Measurements from ENCODE around the gene TJP3.

Gene TJP3

DNA sequence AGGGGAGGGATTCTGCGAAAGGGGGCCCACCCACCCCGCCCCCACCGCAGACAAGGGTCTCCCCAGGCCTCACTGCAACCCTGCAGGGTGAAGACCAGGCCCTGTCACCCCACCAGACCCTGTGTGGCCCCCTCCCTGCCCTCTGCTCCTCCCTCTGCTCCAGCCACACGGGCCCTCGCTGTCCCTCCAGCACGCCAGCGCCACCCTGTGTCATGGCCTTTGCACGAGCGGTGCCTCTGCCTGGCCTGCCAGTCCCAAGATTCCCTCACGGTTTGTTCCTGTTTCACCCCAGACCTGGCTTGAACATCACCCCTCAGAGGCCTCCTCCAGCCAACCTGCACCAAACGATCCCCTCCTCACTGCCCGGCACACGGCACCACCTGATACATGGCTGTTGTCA is 35.2 kb upstream of the TJP3 start:
- H3K4me3 ChIP-seq (ENCODE audit: low read depth in 1 of 2, low read length in 2 of 2) = no peak overlapping the region
- peaks cover 0 to 53% of the 10 kb centered on the region in 2 donors for H3K4me1 ChIP-seq (ENCODE audit: control insufficient read depth in 1 of 2, insufficient read depth in 2 of 2, low read length in 2 of 2)
- no peaks in the 10 kb centered on the region for H3K9me3 ChIP-seq (ENCODE audit: control insufficient read depth in 1 of 2, low read length in 2 of 2)
- no peak overlapping the region for H3K27ac ChIP-seq (ENCODE audit: low read length)
- peaks cover 0 to 5% of the 10 kb centered on the region in 2 donors for H3K36me3 ChIP-seq (ENCODE audit: control insufficient read depth in 1 of 2, insufficient read depth in 2 of 2, low read length in 2 of 2)
- no peaks in the 10 kb centered on the region for H3K27me3 ChIP-seq (ENCODE audit: low read depth, low read length)

DNA sequence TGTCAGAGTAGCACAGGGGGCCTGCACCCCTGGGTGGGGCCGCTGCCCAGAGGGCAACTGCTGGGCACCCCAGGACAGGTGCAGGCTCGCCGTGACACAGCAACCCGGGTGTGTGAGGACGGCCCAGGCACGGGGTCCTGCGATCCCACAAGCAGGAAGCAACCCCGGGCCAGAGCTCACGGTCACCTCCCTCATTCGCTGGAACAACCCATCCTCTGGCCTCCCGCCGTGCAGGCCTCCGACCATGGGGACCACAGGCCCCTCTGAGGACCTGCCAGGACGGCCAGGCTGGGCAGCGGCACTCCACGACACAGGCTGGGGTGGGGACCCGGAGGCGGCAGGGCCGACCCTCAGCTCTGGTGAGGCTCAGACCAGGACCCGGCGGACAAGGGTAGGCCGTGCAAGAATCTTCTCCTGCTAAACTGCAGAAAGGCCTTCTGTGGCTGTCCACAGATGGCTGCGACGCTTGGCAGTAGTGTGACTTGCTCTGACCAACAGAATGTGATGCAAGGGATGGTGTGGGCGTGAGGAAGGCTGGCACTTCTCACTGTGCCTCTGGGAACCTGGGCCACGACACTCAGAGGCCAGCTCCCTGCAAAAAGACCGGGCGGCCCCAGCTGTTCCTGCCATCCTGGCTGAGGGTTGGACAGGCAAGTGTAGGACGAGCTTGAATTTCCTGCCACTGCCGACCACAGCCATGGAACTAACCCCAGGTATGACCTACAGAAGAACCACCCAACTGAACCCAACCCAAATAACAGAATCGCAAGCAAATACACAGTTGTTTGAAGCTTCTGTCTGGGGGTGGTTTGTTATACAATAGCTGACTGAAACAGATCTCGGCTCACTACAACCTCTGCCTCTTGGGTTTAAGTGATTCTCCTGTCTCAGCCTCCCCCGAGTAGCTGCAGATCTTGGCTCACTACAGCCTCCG is 34.4 kb upstream of the TJP3 start:
- no peak overlapping the region for H3K27ac ChIP-seq (ENCODE audit: low read length)
- H3K9me3 ChIP-seq (ENCODE audit: control insufficient read depth in 1 of 2, low read length in 2 of 2) = no peaks in the 10 kb centered on the region
- H3K4me3 ChIP-seq (ENCODE audit: low read depth in 1 of 2, low read length in 2 of 2) = no peak overlapping the region
- H3K36me3 ChIP-seq (ENCODE audit: control insufficient read depth in 1 of 2, insufficient read depth in 2 of 2, low read length in 2 of 2) = peaks cover 0 to 5% of the 10 kb centered on the region in 2 donors
- no peaks in the 10 kb centered on the region for H3K27me3 ChIP-seq (ENCODE audit: low read depth, low read length)
- H3K4me1 ChIP-seq (ENCODE audit: control insufficient read depth in 1 of 2, insufficient read depth in 2 of 2, low read length in 2 of 2) = peaks cover 0 to 45% of the 10 kb centered on the region in 2 donors

DNA sequence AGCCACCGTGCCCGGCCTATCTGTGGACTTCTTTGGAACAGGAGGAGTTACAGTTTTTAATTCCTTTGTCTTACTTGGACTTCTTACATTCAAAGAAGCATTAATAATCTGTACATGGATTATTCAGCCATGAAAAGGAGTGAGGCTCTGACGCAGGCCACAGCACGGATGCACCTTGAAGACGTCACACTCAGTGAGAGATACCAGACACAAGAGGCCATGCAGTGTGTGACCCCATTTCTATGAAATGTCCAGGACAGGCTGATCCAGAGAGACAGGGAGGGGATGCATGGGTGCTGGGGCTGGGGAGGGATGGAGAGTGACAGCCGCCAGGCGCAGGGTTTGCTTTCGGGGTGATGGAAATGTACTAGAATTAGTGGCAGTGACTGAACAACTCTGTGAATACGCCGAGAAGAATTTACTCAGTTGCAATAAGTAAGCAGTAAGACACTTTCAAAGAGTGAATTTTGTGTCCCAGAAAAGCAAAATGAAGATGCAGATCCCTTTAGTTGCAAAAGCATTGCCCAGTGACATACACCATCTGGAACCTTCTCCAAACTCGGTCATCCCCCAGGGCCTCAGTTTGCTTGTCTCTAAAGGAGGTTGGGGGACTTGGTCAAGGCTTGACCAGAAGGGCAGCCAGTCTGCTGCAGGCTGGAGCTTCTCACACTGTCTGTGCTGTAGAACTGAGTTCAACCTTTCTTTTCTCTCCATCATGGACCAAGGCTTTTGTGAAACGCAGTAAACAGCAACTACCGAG is 33.2 kb upstream of the TJP3 start:
- peaks cover 0 to 34% of the 10 kb centered on the region in 2 donors for H3K4me1 ChIP-seq (ENCODE audit: control insufficient read depth in 1 of 2, insufficient read depth in 2 of 2, low read length in 2 of 2)

DNA sequence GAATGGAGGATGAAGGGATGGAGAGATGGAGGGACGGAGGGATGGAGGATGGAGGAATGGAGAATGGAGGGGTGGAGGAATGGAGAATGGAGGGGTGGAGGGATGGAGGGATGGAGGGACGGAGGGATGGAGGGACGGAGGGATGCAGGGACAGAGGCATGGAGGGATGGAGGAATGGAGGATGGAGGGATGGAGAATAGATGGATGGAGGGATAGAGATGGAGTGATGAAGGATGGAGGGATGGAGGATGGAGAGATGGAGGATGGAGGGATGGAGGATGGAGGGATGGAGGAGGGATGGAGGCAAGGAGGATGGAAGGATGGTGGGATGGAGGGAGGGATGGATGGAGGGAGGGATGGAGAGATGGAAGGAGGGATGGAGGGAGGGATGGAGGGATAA is 30.0 kb upstream of the TJP3 start:
- no peak overlapping the region for H3K4me3 ChIP-seq (ENCODE audit: low read depth in 1 of 2, low read length in 2 of 2)
- peaks cover 0 to 5% of the 10 kb centered on the region in 2 donors for H3K36me3 ChIP-seq (ENCODE audit: control insufficient read depth in 1 of 2, insufficient read depth in 2 of 2, low read length in 2 of 2)
- no peaks in the 10 kb centered on the region for H3K27me3 ChIP-seq (ENCODE audit: low read depth, low read length)
- H3K4me1 ChIP-seq (ENCODE audit: control insufficient read depth in 1 of 2, insufficient read depth in 2 of 2, low read length in 2 of 2) = peaks cover 3 to 22% of the 10 kb centered on the region in 2 donors
- no peaks in the 10 kb centered on the region for H3K9me3 ChIP-seq (ENCODE audit: control insufficient read depth in 1 of 2, low read length in 2 of 2)
- no peak overlapping the region for H3K27ac ChIP-seq (ENCODE audit: low read length)

More for the DNA sequence above, 33.2 kb upstream of the TJP3 start:
- Histone ChIP-seq H3K27ac (ENCODE audit: low read length) (no peak overlapping the region), H3K36me3 (ENCODE audit: control insufficient read depth in 1 of 2, insufficient read depth in 2 of 2, low read length in 2 of 2) (peaks cover 0 to 10% of the 10 kb centered on the region in 2 donors), H3K27me3 (ENCODE audit: low read depth, low read length) (no peaks in the 10 kb centered on the region), H3K9me3 (ENCODE audit: control insufficient read depth in 1 of 2, low read length in 2 of 2) (no peaks in the 10 kb centered on the region), H3K4me3 (ENCODE audit: low read depth in 1 of 2, low read length in 2 of 2) (no peak overlapping the region)

DNA sequence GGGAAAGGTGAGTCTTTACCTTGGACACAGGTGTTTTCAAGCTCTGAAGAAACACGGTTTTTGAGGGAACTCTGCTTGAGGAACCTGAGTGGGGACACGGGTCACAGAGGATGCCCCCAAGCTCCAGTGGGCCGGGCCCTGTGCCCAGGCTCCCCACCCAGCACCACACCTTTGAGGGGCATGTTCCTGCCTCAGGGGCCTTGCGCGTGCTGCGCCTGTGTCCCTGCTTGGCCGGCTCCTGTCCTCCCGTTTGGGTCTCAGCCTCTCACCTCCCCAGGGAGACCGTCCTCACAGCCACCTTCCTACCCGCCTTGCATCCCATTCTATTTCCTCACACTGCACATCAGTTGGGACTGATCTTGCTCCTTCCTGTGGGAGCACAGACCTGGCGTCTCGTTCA is 29.0 kb upstream of the TJP3 start:
- H3K4me3 ChIP-seq (ENCODE audit: low read depth in 1 of 2, low read length in 2 of 2) = no peak overlapping the region
- H3K36me3 ChIP-seq (ENCODE audit: control insufficient read depth in 1 of 2, insufficient read depth in 2 of 2, low read length in 2 of 2) = peaks cover 0 to 5% of the 10 kb centered on the region in 2 donors
- no peak overlapping the region for H3K27ac ChIP-seq (ENCODE audit: low read length)
- peaks cover 4 to 32% of the 10 kb centered on the region in 2 donors for H3K4me1 ChIP-seq (ENCODE audit: control insufficient read depth in 1 of 2, insufficient read depth in 2 of 2, low read length in 2 of 2)
- H3K9me3 ChIP-seq (ENCODE audit: control insufficient read depth in 1 of 2, low read length in 2 of 2) = peaks cover 0 to under 1% of the 10 kb centered on the region in 2 donors
- no peaks in the 10 kb centered on the region for H3K27me3 ChIP-seq (ENCODE audit: low read depth, low read length)

DNA sequence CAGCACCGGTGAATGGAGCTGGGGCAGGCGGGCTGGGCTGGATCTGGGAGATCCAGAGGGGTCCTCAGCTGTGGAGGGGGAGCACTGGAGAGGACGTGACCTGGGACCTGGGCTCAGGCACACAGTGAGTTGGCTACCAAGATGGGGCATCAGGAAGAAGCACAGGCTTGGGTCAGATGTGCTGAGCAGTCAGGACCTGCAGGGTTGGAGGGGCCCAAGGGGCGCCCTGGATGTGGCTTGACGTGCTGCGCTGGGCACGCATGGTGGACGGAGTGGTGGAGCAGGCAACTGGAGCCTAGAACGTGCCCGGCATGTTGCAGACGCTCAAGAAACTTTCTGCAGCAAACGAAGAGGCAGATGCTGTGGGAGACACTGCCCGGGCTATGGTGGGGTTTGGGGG is 28.6 kb upstream of the TJP3 start:
- Histone ChIP-seq H3K4me3 (ENCODE audit: low read depth in 1 of 2, low read length in 2 of 2) (no peak overlapping the region), H3K27me3 (ENCODE audit: low read depth, low read length) (no peaks in the 10 kb centered on the region), H3K4me1 (ENCODE audit: control insufficient read depth in 1 of 2, insufficient read depth in 2 of 2, low read length in 2 of 2) (peaks cover 4 to 33% of the 10 kb centered on the region in 2 donors), H3K36me3 (ENCODE audit: control insufficient read depth in 1 of 2, insufficient read depth in 2 of 2, low read length in 2 of 2) (peaks cover 0 to 10% of the 10 kb centered on the region in 2 donors), H3K9me3 (ENCODE audit: control insufficient read depth in 1 of 2, low read length in 2 of 2) (peaks cover 0 to 5% of the 10 kb centered on the region in 2 donors), H3K27ac (ENCODE audit: low read length) (no peak overlapping the region)

DNA sequence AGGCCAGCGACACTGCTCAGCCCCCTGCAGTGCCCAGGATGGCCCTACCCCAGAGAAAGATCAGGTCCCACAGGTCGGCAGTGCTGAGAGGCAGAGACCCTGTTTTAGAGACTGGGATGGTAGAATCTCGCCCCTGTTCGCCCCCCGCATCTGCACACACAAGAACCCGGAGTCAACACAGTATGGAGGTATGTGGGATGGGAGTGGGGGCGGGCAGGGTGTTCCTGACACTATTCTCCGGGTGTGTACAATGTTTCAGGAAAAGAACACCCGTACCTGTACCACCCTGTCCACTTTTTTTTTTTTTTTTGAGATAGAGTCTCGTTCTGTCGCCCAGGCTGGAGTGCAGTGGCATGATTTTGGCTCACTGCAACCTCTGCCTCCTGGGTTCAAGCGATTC is 27.2 kb upstream of the TJP3 start:
- Histone ChIP-seq H3K36me3 (ENCODE audit: control insufficient read depth in 1 of 2, insufficient read depth in 2 of 2, low read length in 2 of 2) (peaks cover 0 to 13% of the 10 kb centered on the region in 2 donors), H3K27ac (ENCODE audit: low read length) (no peak overlapping the region), H3K4me1 (ENCODE audit: control insufficient read depth in 1 of 2, insufficient read depth in 2 of 2, low read length in 2 of 2) (peaks cover 4 to 22% of the 10 kb centered on the region in 2 donors), H3K27me3 (ENCODE audit: low read depth, low read length) (no peaks in the 10 kb centered on the region), H3K9me3 (ENCODE audit: control insufficient read depth in 1 of 2, low read length in 2 of 2) (peaks cover 0 to 6% of the 10 kb centered on the region in 2 donors), H3K4me3 (ENCODE audit: low read depth in 1 of 2, low read length in 2 of 2) (no peak overlapping the region)

DNA sequence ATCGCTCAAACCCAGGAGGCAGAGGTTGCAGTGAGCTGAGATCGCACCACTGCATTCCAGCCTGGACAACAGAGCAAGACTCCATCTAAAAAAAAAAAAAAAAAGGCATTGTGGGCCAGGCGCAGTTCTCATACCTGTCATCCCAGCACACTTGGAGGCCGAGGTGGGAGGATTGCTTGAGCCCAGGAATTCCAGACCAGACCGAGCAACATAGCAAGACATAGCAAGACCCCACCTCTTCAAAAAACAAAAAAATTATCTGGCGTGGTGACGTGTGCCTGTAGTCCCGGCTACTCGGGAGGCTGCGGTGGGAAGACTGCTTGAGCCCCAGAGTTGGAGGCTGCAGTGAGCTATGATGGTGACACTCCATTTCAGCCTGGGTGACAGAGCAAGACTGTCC is 25.9 kb upstream of the TJP3 start:
- peaks cover 0 to 13% of the 10 kb centered on the region in 2 donors for H3K36me3 ChIP-seq (ENCODE audit: control insufficient read depth in 1 of 2, insufficient read depth in 2 of 2, low read length in 2 of 2)
- peaks cover 0 to 6% of the 10 kb centered on the region in 2 donors for H3K9me3 ChIP-seq (ENCODE audit: control insufficient read depth in 1 of 2, low read length in 2 of 2)
- H3K4me1 ChIP-seq (ENCODE audit: control insufficient read depth in 1 of 2, insufficient read depth in 2 of 2, low read length in 2 of 2) = peaks cover 4 to 19% of the 10 kb centered on the region in 2 donors
- no peak overlapping the region for H3K27ac ChIP-seq (ENCODE audit: low read length)
- no peaks in the 10 kb centered on the region for H3K27me3 ChIP-seq (ENCODE audit: low read depth, low read length)
- H3K4me3 ChIP-seq (ENCODE audit: low read depth in 1 of 2, low read length in 2 of 2) = no peak overlapping the region

DNA sequence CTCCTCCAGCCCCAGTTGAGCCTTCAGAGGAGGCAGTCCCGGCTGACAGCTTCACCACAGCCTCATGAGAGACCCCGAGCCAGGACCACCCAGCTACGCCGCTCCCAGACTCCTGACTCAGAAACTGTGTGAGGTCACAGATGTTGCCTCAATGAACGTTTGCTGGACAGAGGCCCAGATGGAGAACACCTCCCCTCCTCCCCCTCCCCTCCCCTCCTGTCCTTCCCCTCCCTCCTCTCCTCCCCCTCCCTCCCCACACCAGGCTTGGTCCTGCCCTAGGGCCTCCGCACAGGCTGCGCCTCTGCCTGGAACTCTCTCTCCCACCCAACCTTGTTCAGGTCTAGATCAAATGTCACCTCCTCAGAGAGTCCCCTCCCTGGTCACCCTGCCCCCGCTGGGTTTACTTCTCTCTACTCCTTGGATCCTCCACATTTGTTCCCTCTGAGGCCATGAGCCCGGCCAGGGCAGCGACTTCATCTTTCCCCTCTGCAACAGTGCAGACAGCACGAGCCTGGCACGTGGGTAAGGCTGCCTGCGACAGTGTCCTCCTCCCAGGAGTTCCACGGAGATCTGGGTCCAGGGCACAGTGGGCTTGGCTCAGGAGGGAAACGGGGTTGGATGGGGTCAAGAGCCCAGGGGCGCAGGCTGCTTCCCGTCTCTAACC is 25.3 kb upstream of the TJP3 start:
- H3K27ac ChIP-seq (ENCODE audit: low read length) = no peak overlapping the region
- H3K27me3 ChIP-seq (ENCODE audit: low read depth, low read length) = no peaks in the 10 kb centered on the region

DNA sequence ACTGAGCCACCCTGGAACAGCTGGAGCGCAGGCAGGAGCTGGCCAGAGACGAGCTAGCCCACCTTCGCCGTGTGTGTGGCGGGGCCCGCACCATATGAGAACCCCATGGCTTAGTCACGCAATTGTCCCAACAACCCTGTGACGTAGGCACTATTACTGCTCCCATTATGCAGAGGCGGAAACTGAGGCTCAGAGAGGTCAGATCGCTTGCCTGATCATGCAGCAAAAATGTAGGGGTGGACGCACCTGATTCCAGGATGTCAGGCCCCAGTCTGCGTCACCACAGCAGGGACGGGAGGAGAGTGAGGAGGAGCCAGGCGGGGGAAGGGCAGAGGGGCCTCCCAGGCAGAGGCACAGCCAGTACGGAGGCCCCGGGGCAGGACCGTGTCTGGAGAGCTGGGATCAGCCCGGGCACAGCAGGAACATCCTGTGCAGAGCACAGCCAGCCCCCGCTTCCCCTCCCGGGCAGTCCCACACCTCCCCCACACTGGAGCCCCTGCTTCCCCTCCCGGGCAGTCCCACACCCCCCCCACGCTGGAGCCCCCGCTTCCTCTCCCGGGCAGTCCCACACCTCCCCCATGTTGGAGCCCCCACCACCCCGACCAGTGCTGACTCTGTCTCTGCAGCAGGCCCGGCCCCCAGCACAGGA is 24.7 kb upstream of the TJP3 start:
- no peak overlapping the region for H3K4me3 ChIP-seq (ENCODE audit: low read depth in 1 of 2, low read length in 2 of 2)
- H3K36me3 ChIP-seq (ENCODE audit: control insufficient read depth in 1 of 2, insufficient read depth in 2 of 2, low read length in 2 of 2) = peaks cover 0 to 13% of the 10 kb centered on the region in 2 donors
- H3K27ac ChIP-seq (ENCODE audit: low read length) = no peak overlapping the region
- no peaks in the 10 kb centered on the region for H3K27me3 ChIP-seq (ENCODE audit: low read depth, low read length)
- H3K4me1 ChIP-seq (ENCODE audit: control insufficient read depth in 1 of 2, insufficient read depth in 2 of 2, low read length in 2 of 2) = peaks cover 4 to 31% of the 10 kb centered on the region in 2 donors
- H3K9me3 ChIP-seq (ENCODE audit: control insufficient read depth in 1 of 2, low read length in 2 of 2) = peaks cover 0 to 6% of the 10 kb centered on the region in 2 donors

More for the DNA sequence above, 25.3 kb upstream of the TJP3 start:
- Histone ChIP-seq H3K4me3 (ENCODE audit: low read depth in 1 of 2, low read length in 2 of 2) (no peak overlapping the region), H3K36me3 (ENCODE audit: control insufficient read depth in 1 of 2, insufficient read depth in 2 of 2, low read length in 2 of 2) (peaks cover 0 to 13% of the 10 kb centered on the region in 2 donors), H3K4me1 (ENCODE audit: control insufficient read depth in 1 of 2, insufficient read depth in 2 of 2, low read length in 2 of 2) (peaks cover 4 to 25% of the 10 kb centered on the region in 2 donors), H3K9me3 (ENCODE audit: control insufficient read depth in 1 of 2, low read length in 2 of 2) (peaks cover 0 to 6% of the 10 kb centered on the region in 2 donors)
